Esophagus (tissue), 2 donors: ENCODE measurements around the gene FBXL19. TPM values are rescaled to one million over a fixed set of nuclear protein-coding genes. Genes with fewer than 3 reads are reported as not detected.
"Not testable (repeated sequence)": the region's sequence is repeated elsewhere in the genome, so short reads cannot be mapped to it uniquely, and the experiment has no call there.

ENCODE experiments used
- H3K27ac ChIP-seq, 2 donors: one replicate each; pipeline ENCODE4 v1.5.1; 2013; ENCODE audit warnings: low read depth in 2 of 2, mild to moderate bottlenecking in 2 of 2, inconsistent platforms in 1 of 2, low read length in 1 of 2, moderate library complexity in 1 of 2
- H3K27me3 ChIP-seq, 2 donors: one replicate each; pipeline ENCODE4 v1.6.1; 2013; ENCODE audit warnings: low read length in 2 of 2, control low read depth in 1 of 2, mild to moderate bottlenecking in 1 of 2; ENCODE audit not compliant: insufficient read depth in 2 of 2, control insufficient read depth in 1 of 2
- H3K36me3 ChIP-seq, 2 donors: one replicate each; pipeline ENCODE4 v1.6.1; 2013; ENCODE audit warnings: low read length in 1 of 2; ENCODE audit not compliant: control insufficient read depth in 2 of 2, insufficient read depth in 2 of 2
- H3K4me1 ChIP-seq, 2 donors: one replicate each; pipeline ENCODE4 v1.6.1; 2013; ENCODE audit warnings: low read length in 1 of 2; ENCODE audit not compliant: control insufficient read depth in 2 of 2, insufficient read depth in 2 of 2
- H3K4me3 ChIP-seq, 2 donors: one replicate each; pipeline ENCODE4 v1.5.1; 2013; ENCODE audit warnings: low read length in 2 of 2, mild to moderate bottlenecking in 2 of 2, low read depth in 1 of 2, moderate library complexity in 1 of 2
- H3K9me3 ChIP-seq, 2 donors: one replicate each; pipeline ENCODE4 v1.6.1; 2013; ENCODE audit warnings: mild to moderate bottlenecking in 2 of 2, low read depth in 1 of 2, low read length in 1 of 2, moderate library complexity in 1 of 2; ENCODE audit not compliant: control insufficient read depth in 2 of 2, insufficient read depth in 1 of 2
- WGBS, 2 donors: extraction: QIAGEN DNeasy Blood & Tissue Kit; methylation state at CpG; one replicate each; pipeline ENCODE4 v1.1.7; 2013; 5-methylcytosine and 5-hydroxymethylcytosine counted together
- polyA plus RNA-seq, 2 donors: library from polyadenylated mRNA; stranded (reverse); fragments of 200-250 nt; gene quantifications; one replicate each; pipeline ENCODE4 v1.2.3, GENCODE V29; 2013
- donor health status: healthy with polysubstance abuse.
- donor health status: Bipolar disorder and iron deficiency.

Gene FBXL19
- polyA plus RNA-seq, 2 donors = 10.7 to 35.6 TPM

DNA sequence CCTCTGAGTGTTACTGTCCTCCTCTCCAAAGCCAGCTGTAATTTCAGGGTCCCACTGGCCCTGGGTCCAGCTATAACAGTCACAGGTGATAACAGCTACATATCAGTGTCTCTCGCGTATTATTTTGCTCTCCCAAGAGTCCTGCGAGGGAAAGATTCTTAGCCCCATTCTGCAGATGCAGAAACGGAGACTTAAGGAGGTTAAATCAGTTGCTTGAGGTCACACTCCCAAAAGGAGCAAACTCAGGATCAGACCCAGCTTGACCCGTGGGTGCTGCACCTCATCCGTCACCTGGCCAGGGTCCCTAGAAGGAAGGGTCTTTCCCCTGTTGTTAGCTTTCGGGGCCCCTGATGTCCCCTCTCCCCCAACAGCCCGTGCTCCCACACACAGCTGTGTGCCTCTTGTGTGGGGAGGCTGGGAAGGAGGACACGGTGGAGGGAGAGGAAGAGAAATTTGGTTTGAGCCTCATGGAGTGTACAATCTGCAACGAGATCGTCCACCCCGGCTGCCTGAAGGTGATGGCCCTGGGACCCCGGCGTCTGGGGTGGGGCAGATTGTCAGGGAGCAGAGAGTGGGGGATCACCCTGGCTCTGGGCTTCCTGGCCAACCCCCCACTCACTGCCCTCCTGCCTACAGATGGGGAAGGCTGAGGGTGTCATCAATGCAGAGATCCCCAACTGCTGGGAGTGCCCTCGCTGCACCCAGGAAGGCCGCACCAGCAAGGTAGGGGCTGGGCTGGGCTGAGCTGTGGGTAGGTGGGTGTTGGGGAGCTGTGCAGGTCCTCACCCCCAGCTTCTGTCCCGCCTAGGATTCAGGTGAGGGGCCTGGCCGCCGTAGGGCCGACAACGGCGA, 3.8 kb downstream of the FBXL19 start:
- 76 to 83% methylated on average over 22 of the region's 22 CpGs for WGBS, 2 donors
- Histone ChIP-seq H3K4me3 (peak overlapping the region; percentile 0 to 32), H3K27ac (peak overlapping the region; percentile 53 to 59), H3K4me1 (peaks cover 2 to 3% of the 10 kb centered on the region in 2 donors), H3K27me3 (no peaks in the 10 kb centered on the region), H3K36me3 (peaks cover 9 to 18% of the 10 kb centered on the region in 2 donors), H3K9me3 (no peaks in the 10 kb centered on the region)

DNA sequence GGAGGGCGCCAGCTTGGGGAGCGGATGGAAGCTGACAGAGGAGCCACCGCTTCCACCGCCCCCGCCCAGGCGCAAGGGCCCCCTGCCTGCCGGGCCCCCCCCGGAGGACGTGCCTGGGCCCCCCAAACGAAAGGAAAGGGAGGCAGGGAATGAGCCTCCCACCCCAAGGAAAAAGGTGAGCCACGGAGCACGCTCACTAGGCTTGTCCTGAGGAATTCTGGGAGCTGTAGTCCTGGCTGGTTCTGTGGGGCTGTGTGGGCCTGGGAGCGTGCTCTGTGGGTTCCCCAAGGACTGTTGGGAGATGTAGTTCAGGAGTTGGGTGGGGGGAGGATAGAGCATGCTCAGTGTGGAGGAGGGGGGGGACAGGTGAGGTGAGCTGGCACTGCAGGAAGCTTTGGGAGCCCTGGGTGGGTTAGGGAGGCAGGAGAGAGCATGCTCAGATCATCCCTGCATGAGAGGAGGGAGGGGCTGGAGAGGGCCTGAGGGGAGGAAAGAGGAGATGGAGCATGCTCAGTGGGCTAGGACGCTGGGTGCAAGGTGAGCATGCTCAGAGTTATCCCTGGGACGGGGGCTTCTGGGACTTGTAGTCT, 4.5 kb downstream of the FBXL19 start:
- peak overlapping the region; percentile 53 to 59 for H3K27ac ChIP-seq
- WGBS, 2 donors = 42 to 54% methylated on average over 15 of the region's 15 CpGs
- H3K4me1 ChIP-seq = peaks cover 2 to 3% of the 10 kb centered on the region in 2 donors

DNA sequence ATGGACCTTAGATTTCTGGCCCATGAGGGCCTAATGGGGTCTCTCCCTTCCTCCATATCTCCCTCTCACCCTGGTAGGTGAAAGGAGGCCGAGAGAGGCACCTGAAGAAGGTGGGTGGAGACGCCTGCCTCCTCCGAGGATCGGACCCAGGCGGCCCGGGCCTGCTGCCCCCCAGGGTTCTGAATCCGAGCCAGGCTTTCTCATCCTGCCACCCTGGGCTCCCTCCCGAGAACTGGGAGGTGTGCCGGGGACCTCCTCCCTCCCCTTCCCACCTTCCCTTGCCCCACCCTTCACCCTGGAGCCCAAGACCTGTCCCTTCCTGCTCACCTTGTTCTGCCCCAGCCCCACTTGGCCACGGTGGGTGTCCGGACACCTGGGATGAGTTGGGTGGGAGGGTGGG, 5.0 kb downstream of the FBXL19 start:
- Histone ChIP-seq H3K4me3 (no peak overlapping the region), H3K36me3 (peaks cover 11 to 18% of the 10 kb centered on the region in 2 donors), H3K9me3 (no peaks in the 10 kb centered on the region), H3K27ac (no peak overlapping the region), H3K27me3 (no peaks in the 10 kb centered on the region), H3K4me1 (peaks cover 2 to 3% of the 10 kb centered on the region in 2 donors)
- 53 to 78% methylated on average over 11 of the region's 11 CpGs for WGBS, 2 donors

More for the DNA sequence above, 4.5 kb downstream of the FBXL19 start:
- H3K4me3 ChIP-seq = peak overlapping the region; percentile 0 to 32
- H3K36me3 ChIP-seq = peaks cover 11 to 18% of the 10 kb centered on the region in 2 donors
- H3K9me3 ChIP-seq = no peaks in the 10 kb centered on the region
- no peaks in the 10 kb centered on the region for H3K27me3 ChIP-seq

DNA sequence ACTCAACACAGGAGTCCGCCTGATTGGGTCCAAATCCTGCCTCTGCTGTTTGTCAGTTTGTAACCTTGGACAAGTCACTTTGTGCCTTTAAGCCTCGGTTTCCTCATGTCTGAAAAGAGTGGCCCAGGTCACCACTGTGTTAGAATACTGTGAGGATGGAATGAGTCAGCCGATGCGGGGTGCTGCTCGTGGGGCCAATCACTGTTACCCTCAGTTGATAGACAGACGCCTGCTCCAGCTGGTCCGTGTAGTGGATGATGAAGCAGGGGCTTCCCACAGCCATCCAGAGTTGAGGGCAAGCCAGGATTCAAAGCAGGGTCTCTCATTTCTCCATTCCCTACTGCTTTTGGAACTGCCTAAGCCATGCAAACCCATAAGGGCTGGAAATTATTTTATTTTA, 5.8 kb downstream of the FBXL19 start:
- WGBS, 2 donors = 61 to 62% methylated on average over 7 of the region's 7 CpGs

DNA sequence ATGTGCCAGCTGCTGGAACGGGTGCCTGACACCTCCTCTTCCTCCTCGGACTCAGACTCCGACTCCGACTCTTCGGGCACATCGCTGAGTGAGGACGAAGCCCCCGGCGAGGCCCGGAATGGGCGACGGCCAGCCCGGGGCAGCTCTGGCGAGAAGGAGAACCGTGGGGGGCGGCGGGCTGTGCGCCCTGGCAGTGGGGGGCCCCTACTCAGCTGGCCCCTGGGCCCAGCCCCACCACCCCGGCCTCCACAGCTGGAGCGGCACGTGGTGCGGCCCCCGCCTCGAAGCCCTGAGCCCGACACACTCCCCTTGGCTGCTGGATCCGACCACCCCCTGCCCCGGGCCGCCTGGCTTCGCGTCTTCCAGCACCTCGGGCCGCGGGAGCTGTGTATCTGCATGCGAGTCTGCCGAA, 6.8 kb downstream of the FBXL19 start:
- H3K27me3 ChIP-seq = no peaks in the 10 kb centered on the region
- H3K9me3 ChIP-seq = no peaks in the 10 kb centered on the region
- 91 to 93% methylated on average over 28 to 35 of the region's 35 CpGs for WGBS, 2 donors
- H3K36me3 ChIP-seq = peaks cover 11 to 18% of the 10 kb centered on the region in 2 donors
- H3K4me3 ChIP-seq = no peak overlapping the region
- H3K27ac ChIP-seq = no peak overlapping the region
- peaks cover 2 to 3% of the 10 kb centered on the region in 2 donors for H3K4me1 ChIP-seq

More for the DNA sequence above, 5.8 kb downstream of the FBXL19 start:
- no peaks in the 10 kb centered on the region for H3K27me3 ChIP-seq
- H3K4me1 ChIP-seq = peaks cover 2 to 3% of the 10 kb centered on the region in 2 donors
- no peak overlapping the region for H3K27ac ChIP-seq
- H3K36me3 ChIP-seq = peaks cover 11 to 18% of the 10 kb centered on the region in 2 donors
- no peak overlapping the region for H3K4me3 ChIP-seq
- H3K9me3 ChIP-seq = no peaks in the 10 kb centered on the region

- 70 to 79% methylated on average over 12 of the region's 12 CpGs for WGBS, 2 donors
- no peaks in the 10 kb centered on the region for H3K27me3 ChIP-seq
- H3K4me3 ChIP-seq = no peak overlapping the region
- peaks cover 15 to 21% of the 10 kb centered on the region in 2 donors for H3K36me3 ChIP-seq
- peaks cover 2 to 3% of the 10 kb centered on the region in 2 donors for H3K4me1 ChIP-seq
- no peaks in the 10 kb centered on the region for H3K9me3 ChIP-seq
- H3K27ac ChIP-seq = no peak overlapping the region
Observed at GRCh38 chr16:30931068-30931650, 7.8 kb downstream of the FBXL19 start.

GRCh38 chr16:30934827-30935557, 11.6 kb downstream of the FBXL19 start:
- Histone ChIP-seq H3K27me3 (no peaks in the 10 kb centered on the region), H3K36me3 (peaks cover 15 to 23% of the 10 kb centered on the region in 2 donors)

GRCh38 chr16:30937692-30938091, 14.3 kb downstream of the FBXL19 start:
- Histone ChIP-seq H3K4me3 (no peak overlapping the region), H3K9me3 (no peaks in the 10 kb centered on the region), H3K27me3 (no peaks in the 10 kb centered on the region), H3K36me3 (peaks cover 4 to 15% of the 10 kb centered on the region in 2 donors), H3K4me1 (peaks cover 4 to 8% of the 10 kb centered on the region in 2 donors), H3K27ac (peak overlapping the region in 1 of 2 donors; percentile 7)
- 46 to 53% methylated on average over 5 of the region's 5 CpGs for WGBS, 2 donors

More at GRCh38 chr16:30934827-30935557, 11.6 kb downstream of the FBXL19 start:
- H3K27ac ChIP-seq = no peak overlapping the region
- no peak overlapping the region for H3K4me3 ChIP-seq
- H3K4me1 ChIP-seq = no peaks in the 10 kb centered on the region
- WGBS, 2 donors = 64 to 65% methylated on average over 12 of the region's 12 CpGs
- no peaks in the 10 kb centered on the region for H3K9me3 ChIP-seq

GRCh38 chr16:30939571-30939970, 16.2 kb downstream of the FBXL19 start:
- Histone ChIP-seq H3K36me3 (peaks cover 6 to 23% of the 10 kb centered on the region in 2 donors), H3K27ac (peak overlapping the region in 1 of 2 donors; percentile 24)
- H3K9me3 ChIP-seq, H3K27me3 ChIP-seq, H3K4me3 ChIP-seq, H3K4me1 ChIP-seq: not testable (repeated sequence)
- WGBS, 2 donors = 77 to 85% methylated on average over 8 of the region's 8 CpGs
